Skeletal muscle cell (primary cell): ENCODE data around the gene KCNT1.

Experiments
- DNase-seq: peaks from one replicate; pipeline ENCODE4 v3.0.0-alpha.2; 2010; ENCODE audit warnings: low read depth
- H3K4me3 ChIP-seq: 2 replicates; pipeline ENCODE4 v1.5.1; 2011; ENCODE audit warnings: low read depth, mild to moderate bottlenecking, control low read depth, low read length, moderate library complexity

Gene KCNT1

GRCh38 chr9:135758870-135759269 is 56.9 kb downstream of the KCNT1 start:
- H3K4me3 ChIP-seq = no peak overlapping the region
- DNase-seq = no peak

GRCh38 chr9:135759676-135760300 is 57.8 kb downstream of the KCNT1 start:
- DNase-seq = no peak
- H3K4me3 ChIP-seq = no peak overlapping the region

- H3K4me3 ChIP-seq = no peak overlapping the region
- DNase-seq = no peak
These were observed 58.5 kb downstream of the KCNT1 start for GRCh38 chr9:135760465-135760864.

GRCh38 chr9:135761150-135761844 is 59.3 kb downstream of the KCNT1 start:
- no peak for DNase-seq
- H3K4me3 ChIP-seq = no peak overlapping the region

- no peak for DNase-seq
- no peak overlapping the region for H3K4me3 ChIP-seq
These were observed 59.8 kb downstream of the KCNT1 start for GRCh38 chr9:135761845-135762168.

DNA sequence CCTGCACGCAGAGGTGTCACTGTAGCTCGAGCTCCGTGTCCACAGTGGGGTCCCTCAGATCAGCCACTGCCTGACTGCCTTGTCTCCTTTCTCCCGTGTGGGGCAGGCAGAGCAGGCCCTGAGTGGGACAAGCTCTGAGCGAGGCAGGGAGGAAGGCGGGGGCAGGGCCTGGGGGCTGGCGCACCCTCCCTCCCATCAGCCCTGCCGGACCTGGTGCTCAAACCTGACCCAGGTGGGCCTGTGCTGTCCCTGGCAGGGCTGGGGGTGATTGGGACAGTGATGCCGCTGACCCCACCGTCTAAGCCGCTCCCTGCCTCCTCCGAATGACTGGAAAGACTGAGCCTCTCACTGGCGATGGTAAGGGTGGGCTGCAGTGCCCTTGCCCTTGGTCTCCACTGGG is 60.9 kb downstream of the KCNT1 start:
- H3K4me3 ChIP-seq = no peak overlapping the region
- no peak for DNase-seq

DNA sequence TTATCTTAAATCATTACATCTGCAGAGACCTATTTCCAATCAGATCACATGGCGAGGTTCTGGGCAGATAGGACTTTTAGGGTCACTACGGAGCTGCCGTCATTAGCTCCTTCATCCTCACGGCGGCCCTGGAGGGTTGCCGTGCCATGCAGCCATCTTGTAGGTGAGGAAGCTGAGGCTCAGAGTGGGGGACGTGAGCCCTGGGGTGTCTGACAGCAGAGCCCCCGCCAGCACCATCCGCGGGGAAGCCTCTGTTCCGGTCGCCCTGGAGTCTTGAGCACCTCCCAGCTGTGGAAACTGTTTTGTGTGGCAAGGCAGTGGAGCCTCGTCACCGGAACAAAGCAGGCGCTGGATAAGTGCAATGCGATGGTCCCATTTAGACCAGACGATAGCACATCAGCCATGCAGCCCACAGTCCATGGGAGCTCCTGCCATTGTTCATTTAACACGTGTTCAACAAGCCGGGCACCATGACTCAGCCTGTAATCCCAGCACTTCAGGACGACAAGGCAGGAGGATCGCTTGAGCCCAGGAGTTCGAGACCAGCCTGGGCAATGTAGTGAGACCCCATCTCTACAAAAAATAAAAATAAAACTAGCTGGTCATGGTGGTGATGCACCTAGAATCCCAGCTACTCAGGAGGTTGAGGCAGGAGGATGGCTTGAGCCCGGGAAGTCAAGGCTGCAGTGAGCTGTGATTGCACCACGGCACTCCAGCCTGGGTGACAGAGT is 61.9 kb downstream of the KCNT1 start:
- H3K4me3 ChIP-seq = no peak overlapping the region
- no peak for DNase-seq

DNA sequence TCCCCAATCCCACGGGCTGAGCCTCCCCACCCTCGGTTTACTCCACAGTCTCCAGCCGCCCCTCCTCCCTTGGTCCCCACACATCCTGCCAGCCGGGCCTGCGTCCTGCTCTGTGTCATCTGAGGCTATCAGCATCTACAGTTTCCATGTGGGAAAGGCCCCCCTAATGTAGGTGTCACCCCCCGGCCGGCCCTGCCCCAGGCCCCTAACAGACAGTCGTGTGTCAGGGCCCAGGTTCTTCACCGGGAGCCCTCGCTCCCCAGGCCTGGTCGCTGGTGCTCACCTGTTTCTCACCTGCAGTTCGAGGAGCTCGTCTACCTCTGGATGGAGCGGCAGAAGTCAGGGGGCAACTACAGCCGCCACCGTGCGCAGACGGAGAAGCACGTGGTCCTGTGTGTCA is 62.7 kb downstream of the KCNT1 start:
- no peak for DNase-seq
- no peak overlapping the region for H3K4me3 ChIP-seq

DNA sequence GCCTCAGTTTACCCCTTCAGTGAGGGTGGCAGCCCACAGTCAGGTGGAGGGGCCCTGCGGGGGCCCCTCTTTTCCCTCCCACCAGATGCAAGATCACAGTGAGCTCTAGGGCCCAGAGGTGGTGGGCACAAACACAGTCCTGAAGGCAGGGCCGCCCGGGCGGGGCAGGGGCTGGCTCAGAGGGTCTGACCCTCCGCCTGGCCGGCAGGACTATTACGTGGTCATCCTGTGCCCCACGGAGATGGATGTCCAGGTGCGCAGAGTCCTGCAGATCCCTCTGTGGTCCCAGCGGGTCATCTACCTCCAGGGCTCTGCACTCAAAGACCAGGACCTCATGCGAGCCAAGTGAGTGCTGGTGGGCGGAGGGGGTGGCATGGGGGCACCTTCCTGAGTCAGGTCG is 63.4 kb downstream of the KCNT1 start:
- DNase-seq = no peak
- H3K4me3 ChIP-seq = no peak overlapping the region

DNA sequence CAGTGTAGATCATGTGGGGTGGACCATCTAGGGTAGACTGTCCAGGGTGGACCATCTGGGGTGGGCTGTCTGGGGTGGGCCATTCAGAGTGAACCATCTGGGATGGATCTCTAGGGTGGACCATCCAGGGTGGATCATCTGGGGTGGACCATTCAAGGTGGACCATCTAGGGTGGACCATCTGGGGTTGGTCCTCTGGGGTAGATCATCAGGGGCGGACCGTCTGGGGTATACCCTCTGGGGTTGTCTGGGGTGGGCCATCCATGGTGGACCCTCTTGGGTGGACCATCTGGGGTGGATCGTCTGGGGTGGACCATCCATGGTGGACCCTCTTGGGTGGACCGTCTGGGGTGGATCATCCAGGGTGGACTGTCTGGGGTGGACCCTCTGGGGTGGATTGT is 64.3 kb downstream of the KCNT1 start:
- H3K4me3 ChIP-seq = no peak overlapping the region
- DNase-seq = no peak

DNA sequence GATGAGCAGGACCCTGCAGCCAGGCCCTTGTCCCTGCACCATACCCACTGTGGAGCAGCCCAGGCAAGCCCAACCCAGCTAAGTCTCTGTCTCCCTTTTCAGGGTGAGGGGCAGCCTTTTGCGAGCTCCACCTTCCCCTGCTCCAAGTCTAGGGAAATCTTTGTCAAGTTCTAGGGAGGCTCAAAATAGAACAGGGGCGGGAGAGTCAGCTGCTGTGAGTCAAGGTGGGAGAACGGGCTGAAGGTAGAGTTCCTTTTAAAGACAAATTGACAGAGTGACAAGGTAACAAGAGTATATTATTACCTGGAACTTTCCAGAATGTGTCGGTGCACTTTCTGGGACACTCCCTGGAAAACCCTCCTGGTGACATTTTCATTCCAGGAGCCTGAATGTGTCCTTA is 64.7 kb downstream of the KCNT1 start:
- no peak for DNase-seq
- no peak overlapping the region for H3K4me3 ChIP-seq

GRCh38 chr9:135768516-135769218 is 66.7 kb downstream of the KCNT1 start:
- H3K4me3 ChIP-seq = no peak overlapping the region
- DNase-seq = no peak

DNA sequence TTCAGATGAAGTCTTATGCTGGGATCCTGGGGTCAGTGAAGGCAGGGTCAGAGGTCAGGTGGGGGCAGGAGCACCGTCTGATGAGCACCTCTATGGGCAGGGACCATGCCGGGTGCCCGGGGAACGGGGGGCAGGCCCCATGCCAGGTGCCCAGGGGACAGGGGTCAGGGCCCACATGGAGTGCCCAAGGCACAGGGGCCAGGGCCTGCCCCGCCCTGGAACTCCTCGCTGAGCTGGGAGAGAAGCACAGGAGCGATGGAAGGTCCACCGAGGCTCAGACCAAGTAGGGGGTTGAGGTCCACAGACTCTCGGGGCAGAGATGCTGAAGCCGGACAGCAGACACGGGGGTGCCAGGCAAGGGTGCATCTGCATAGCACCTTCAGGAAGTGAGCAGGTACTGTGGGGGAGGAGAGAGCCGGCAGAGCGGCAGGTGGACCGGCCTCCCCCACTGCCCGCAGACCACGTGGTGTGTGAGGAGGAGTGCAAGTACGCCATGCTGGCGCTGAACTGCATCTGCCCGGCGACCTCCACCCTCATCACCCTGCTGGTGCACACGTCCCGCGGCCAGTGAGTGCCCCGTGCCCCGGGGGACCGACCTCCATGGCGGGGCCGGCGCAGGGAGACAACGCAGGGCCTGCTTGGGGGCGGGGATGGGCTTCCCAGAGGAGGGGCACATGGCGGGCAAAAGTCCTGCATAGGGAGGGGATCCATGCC is 67.7 kb downstream of the KCNT1 start:
- no peak overlapping the region for H3K4me3 ChIP-seq
- no peak for DNase-seq

- DNase-seq = no peak
- H3K4me3 ChIP-seq = no peak overlapping the region
These were observed 68.2 kb downstream of the KCNT1 start for GRCh38 chr9:135770203-135770535.

DNA sequence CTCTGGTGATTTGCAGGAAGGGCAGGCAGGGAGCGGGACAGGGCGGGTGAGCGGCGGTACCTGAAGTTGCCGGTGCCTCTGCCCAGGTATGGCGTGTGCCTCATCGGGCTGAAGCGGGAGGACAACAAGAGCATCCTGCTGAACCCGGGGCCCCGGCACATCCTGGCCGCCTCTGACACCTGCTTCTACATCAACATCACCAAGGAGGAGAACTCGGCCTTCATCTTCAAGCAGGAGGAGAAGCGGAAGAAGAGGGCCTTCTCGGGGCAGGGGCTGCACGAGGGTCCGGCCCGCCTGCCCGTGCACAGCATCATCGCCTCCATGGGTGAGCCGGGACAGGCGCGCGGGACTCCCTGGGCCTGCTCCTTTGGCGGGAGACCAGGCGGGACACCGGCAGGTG is 68.8 kb downstream of the KCNT1 start:
- H3K4me3 ChIP-seq = no peak overlapping the region
- no peak for DNase-seq

GRCh38 chr9:135771401-135772051 is 69.5 kb downstream of the KCNT1 start:
- H3K4me3 ChIP-seq = no peak overlapping the region
- no peak for DNase-seq

GRCh38 chr9:135772056-135772646 is 70.2 kb downstream of the KCNT1 start:
- no peak for DNase-seq
- H3K4me3 ChIP-seq = no peak overlapping the region

DNA sequence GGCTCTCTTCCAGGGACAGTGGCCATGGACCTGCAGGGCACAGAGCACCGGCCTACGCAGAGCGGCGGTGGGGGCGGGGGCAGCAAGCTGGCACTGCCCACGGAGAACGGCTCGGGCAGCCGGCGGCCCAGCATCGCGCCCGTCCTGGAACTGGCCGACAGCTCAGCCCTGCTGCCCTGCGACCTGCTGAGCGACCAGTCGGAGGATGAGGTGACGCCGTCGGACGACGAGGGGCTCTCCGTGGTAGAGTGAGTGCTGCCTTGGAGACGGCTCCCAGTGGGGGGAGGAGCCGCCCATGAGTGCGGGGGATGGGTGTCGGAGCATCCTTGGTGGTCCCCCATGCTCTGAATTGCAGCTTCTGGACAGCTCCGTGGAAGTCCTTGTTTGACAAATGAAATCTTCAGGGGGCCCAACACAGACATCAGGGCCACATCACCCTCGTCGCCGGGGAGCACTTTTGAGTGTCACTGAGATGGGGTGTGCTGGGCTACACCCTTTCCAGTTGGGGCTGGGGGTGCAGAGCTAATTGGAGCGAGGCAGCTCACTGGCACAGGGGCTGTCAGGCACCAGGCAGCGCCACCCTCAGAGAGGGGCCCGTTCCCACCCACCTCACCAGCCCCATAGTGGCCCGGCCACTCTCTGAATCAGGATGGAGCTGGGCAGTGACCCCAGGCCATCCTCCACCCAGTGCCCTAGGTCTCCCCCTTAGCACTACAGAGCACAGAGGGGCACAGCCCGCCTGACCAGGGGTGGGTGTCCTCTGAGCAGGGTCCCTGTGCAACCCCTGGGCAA is 70.9 kb downstream of the KCNT1 start:
- no peak overlapping the region for H3K4me3 ChIP-seq
- no peak for DNase-seq
